ENCODE results near the gene SLC37A2.

The SLC37A2 gene

DNA sequence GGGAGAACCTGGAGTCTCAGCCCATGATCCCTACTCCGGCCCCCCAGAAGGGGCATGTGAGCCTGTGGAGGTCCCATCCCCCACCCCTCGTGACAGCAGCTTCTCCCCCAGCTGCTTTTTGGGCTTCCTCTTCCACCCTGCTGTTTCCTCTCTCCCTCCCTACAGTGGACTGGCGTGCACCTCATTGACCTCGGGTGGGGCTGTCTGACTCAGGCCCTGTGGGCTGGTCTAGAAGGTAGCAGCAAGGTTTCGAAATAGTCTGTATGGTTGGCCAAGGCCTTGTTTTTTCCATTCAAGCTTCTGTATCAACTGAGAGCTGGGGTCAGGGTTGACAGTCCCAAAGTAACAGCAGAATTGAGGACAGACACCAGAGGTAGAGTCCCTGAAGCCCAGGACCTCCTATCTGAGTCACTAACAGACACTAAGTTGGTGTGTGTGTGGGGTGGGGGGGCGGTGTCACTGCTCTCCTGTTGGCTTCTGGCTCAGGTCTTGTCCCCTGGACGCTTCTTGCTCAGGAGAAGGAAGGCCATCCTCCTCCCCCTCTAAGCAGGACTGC, 7.7 kb downstream of the SLC37A2 start:
- H3K4me1 ChIP-seq (ENCODE audit: control insufficient read depth, insufficient read depth, low read length) = no peaks in the 10 kb centered on the region
- peaks cover 0 to 4% of the 10 kb centered on the region in 2 donors for H3K27me3 ChIP-seq (ENCODE audit: control insufficient read depth in 1 of 2, insufficient read depth in 2 of 2, low read length in 2 of 2)
- H3K27ac ChIP-seq (ENCODE audit: low read length) = no peak overlapping the region
- H3K36me3 ChIP-seq (ENCODE audit: control insufficient read depth in 2 of 2, insufficient read depth in 2 of 2, low read length in 2 of 2) = no peaks in the 10 kb centered on the region
- H3K9me3 ChIP-seq (ENCODE audit: control insufficient read depth in 2 of 2, low read length in 2 of 2) = no peaks in the 10 kb centered on the region
- no peak overlapping the region for H3K9ac ChIP-seq (ENCODE audit: low read length in 2 of 2)
- no peak overlapping the region for H3K4me3 ChIP-seq (ENCODE audit: low read length in 2 of 2)

DNA sequence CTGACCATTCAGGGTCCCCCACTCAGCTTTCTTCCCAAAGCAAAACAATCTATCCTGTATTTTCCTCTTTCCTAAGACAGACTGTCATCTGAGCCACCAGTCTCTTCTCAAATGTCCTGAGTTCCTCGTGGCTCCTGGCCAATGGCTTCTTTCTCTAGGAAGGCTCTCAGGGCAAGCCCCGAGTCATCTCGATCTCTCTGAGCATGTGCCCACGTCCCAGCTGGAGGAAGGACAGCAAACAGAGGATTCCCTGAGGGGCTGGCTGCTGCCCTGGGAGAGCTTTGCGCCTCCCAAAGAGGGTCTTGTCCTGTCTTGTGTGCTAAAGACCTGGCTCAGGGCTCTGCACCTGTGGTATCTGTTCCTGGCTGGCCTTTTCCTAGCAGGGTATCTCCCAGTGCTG, 8.3 kb downstream of the SLC37A2 start:
- Histone ChIP-seq H3K9ac (ENCODE audit: low read length in 2 of 2) (no peak overlapping the region), H3K4me1 (ENCODE audit: control insufficient read depth, insufficient read depth, low read length) (no peaks in the 10 kb centered on the region), H3K4me3 (ENCODE audit: low read length in 2 of 2) (no peak overlapping the region), H3K27me3 (ENCODE audit: control insufficient read depth in 1 of 2, insufficient read depth in 2 of 2, low read length in 2 of 2) (peaks cover 0 to 4% of the 10 kb centered on the region in 2 donors), H3K9me3 (ENCODE audit: control insufficient read depth in 2 of 2, low read length in 2 of 2) (no peaks in the 10 kb centered on the region), H3K36me3 (ENCODE audit: control insufficient read depth in 2 of 2, insufficient read depth in 2 of 2, low read length in 2 of 2) (no peaks in the 10 kb centered on the region), H3K27ac (ENCODE audit: low read length) (no peak overlapping the region)

DNA sequence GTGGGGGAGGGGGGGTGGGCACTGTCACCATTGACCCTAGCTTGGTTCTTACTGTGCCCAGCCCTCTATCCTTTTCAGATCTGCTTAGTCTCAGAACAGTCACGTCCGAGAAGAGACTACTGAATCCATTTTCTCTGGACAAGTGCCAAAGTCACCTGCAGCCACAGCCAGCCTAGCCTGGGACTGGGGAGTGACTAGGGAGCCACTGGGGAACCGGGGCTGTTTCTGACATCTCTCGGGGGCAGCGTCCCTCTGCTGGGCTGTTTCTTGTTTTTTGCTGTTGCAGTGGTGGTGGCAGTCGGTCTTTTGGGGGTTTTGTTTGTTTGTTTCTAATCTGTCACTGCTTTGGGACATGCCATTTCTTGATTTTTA, 8.7 kb downstream of the SLC37A2 start:
- Histone ChIP-seq H3K4me3 (ENCODE audit: low read length in 2 of 2) (no peak overlapping the region), H3K27ac (ENCODE audit: low read length) (no peak overlapping the region), H3K27me3 (ENCODE audit: control insufficient read depth in 1 of 2, insufficient read depth in 2 of 2, low read length in 2 of 2) (peaks cover 0 to 4% of the 10 kb centered on the region in 2 donors), H3K4me1 (ENCODE audit: control insufficient read depth, insufficient read depth, low read length) (no peaks in the 10 kb centered on the region), H3K9me3 (ENCODE audit: control insufficient read depth in 2 of 2, low read length in 2 of 2) (no peaks in the 10 kb centered on the region), H3K36me3 (ENCODE audit: control insufficient read depth in 2 of 2, insufficient read depth in 2 of 2, low read length in 2 of 2) (no peaks in the 10 kb centered on the region), H3K9ac (ENCODE audit: low read length in 2 of 2) (no peak overlapping the region)

DNA sequence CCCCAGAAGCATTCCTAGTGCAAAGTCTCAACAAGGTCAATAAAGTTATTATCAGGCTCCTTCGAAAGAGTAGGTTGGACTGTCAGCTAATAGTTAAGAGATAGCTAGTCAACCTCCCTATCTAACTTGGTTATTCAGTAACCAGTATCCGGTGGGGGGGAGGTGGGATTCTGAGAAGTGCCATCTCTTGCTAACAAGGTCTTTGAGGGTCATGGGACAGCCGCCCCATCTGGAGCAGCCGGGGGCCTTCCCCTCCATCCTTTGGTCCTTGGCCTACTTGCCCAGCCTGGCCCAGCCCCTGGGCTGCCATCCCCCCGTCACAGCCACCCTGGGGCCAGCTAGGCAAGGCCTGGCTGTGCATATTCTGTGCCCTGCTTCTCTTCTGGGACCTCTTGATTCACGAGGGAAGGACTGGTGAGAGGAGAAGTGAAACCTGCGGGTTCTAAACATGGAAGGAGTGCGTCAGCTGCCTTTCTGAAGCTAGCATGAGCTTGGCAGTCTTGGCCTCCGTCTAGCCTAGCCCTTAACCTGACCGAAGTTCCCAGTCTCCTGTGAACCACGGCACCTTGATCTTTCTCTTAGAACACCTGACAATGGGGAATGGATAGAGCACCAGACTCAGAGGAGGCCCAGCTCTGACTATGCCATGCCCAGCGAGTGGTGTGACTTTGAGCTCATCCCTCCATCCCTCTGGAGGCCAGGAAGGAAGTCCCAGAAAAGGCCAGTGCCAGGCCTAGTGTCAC, 9.3 kb downstream of the SLC37A2 start:
- no peaks in the 10 kb centered on the region for H3K9me3 ChIP-seq (ENCODE audit: control insufficient read depth in 2 of 2, low read length in 2 of 2)
- no peaks in the 10 kb centered on the region for H3K36me3 ChIP-seq (ENCODE audit: control insufficient read depth in 2 of 2, insufficient read depth in 2 of 2, low read length in 2 of 2)
- H3K4me1 ChIP-seq (ENCODE audit: control insufficient read depth, insufficient read depth, low read length) = no peaks in the 10 kb centered on the region
- no peak overlapping the region for H3K4me3 ChIP-seq (ENCODE audit: low read length in 2 of 2)
- H3K27ac ChIP-seq (ENCODE audit: low read length) = no peak overlapping the region
- H3K27me3 ChIP-seq (ENCODE audit: control insufficient read depth in 1 of 2, insufficient read depth in 2 of 2, low read length in 2 of 2) = peaks cover 0 to 4% of the 10 kb centered on the region in 2 donors
- H3K9ac ChIP-seq (ENCODE audit: low read length in 2 of 2) = no peak overlapping the region

DNA sequence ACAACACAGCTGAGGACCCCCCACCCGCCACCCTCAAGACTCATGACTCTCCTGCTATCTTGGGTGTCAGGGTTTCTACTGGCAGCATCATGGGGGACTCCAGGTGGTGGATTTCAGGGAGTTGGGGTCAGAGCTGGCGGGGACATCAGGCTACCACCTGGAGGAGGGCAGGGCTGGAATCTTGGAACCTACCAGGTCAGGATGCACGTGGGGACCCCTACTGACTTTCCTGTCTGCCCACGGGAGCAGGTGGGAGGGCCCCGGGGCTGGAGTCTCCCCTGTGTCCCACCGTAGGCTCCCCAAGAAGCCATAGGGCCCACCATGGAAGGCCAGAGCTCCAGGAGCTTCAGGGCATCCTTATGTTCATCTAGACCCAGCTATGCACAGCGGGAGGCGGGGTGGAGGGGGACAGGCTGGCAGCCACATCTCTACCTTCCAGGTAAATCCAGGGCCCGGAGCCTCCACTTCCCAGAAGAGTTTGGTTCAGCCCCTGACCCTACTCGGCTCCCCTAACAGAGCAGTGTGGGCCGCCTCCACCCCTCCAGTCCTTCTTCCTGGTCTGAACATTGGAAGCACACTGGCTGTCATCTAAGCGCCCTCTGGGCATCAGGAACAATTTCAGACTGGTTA, 10.0 kb downstream of the SLC37A2 start:
- Histone ChIP-seq H3K4me1 (ENCODE audit: control insufficient read depth, insufficient read depth, low read length) (no peaks in the 10 kb centered on the region), H3K9ac (ENCODE audit: low read length in 2 of 2) (no peak overlapping the region), H3K27me3 (ENCODE audit: control insufficient read depth in 1 of 2, insufficient read depth in 2 of 2, low read length in 2 of 2) (peaks cover 0 to 7% of the 10 kb centered on the region in 2 donors), H3K9me3 (ENCODE audit: control insufficient read depth in 2 of 2, low read length in 2 of 2) (no peaks in the 10 kb centered on the region), H3K27ac (ENCODE audit: low read length) (no peak overlapping the region), H3K36me3 (ENCODE audit: control insufficient read depth in 2 of 2, insufficient read depth in 2 of 2, low read length in 2 of 2) (no peaks in the 10 kb centered on the region), H3K4me3 (ENCODE audit: low read length in 2 of 2) (no peak overlapping the region)

DNA sequence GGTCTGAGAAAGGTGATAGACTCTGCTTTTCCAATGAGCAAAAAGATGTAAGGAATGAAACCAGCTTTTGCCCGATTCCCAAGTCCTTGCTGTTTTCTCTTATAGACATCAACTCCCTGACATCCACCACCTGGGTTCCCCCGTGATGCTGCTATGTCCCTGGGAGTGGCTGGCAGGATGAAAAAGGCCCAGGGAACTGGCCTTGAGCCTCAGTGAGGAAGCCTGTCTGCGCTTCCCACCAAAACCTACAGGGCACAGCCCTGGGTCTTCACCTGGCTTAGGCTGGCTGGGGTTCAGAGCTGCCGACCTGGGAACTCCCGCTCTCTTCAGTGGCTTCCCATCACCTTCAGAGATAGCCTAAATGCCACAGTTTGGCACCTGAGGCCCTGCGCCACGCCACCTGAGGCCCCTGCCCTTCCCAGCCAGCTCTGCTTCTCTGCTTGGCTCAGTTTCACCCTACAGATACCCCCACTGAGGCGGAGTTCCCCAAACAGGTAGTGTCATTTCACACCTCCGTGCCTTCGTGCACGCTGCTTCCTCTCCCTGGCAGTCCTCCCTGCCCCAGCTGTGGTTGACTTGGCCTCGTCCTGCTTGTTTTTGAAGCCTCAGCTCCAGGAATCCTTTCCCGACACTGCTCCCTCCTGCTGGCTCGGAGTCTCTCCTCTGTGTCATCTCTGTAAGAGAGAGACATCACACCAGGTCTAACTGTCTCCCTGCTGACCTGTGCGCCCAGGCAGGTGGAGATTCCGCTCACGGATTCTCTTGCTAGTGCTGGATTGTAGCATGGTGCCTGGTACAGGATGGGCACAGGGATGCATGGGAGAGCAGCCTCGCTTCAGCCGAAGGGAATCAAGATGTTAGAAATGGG, 10.7 kb downstream of the SLC37A2 start:
- Histone ChIP-seq H3K27ac (ENCODE audit: low read length) (no peak overlapping the region), H3K36me3 (ENCODE audit: control insufficient read depth in 2 of 2, insufficient read depth in 2 of 2, low read length in 2 of 2) (no peaks in the 10 kb centered on the region), H3K27me3 (ENCODE audit: control insufficient read depth in 1 of 2, insufficient read depth in 2 of 2, low read length in 2 of 2) (peaks cover 0 to 7% of the 10 kb centered on the region in 2 donors), H3K9me3 (ENCODE audit: control insufficient read depth in 2 of 2, low read length in 2 of 2) (no peaks in the 10 kb centered on the region), H3K9ac (ENCODE audit: low read length in 2 of 2) (no peak overlapping the region), H3K4me1 (ENCODE audit: control insufficient read depth, insufficient read depth, low read length) (no peaks in the 10 kb centered on the region), H3K4me3 (ENCODE audit: low read length in 2 of 2) (no peak overlapping the region)

DNA sequence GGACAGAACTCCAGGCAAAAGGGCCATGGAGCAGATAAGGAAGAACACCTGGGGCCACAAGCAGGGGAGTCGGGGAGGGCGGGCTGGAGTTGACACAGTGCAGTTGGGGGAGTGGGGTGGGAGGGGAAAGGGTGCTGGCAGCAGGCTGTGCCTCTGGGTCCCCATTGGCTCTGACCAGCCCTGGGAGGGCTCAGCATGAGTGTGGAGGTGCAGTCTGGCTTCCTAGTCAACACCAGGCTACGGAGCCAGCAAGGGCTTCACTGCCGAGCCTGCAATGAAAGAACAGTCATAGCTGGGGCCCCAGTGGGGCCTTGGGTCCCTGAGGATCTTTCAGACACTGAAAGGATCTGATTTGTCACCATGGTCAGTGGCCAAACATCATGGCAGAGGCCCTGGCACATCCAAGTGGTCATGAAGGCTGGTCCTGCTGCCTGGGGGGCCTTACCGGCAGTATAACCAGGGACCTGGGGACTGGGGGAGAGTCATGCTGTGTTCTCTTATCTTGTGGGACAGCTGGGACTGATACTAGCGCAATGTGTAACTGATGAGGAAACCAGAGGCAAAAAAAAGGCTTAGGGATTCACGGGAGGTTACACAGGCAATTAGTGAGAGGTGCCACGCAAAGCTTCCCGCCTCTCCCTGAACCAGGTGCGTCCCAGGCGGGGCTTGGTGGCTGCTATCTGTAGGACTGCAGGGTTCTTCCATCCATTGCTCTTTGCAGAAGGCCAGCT, 11.6 kb downstream of the SLC37A2 start:
- Histone ChIP-seq H3K4me3 (ENCODE audit: low read length in 2 of 2) (no peak overlapping the region), H3K9ac (ENCODE audit: low read length in 2 of 2) (no peak overlapping the region), H3K4me1 (ENCODE audit: control insufficient read depth, insufficient read depth, low read length) (no peaks in the 10 kb centered on the region), H3K9me3 (ENCODE audit: control insufficient read depth in 2 of 2, low read length in 2 of 2) (no peaks in the 10 kb centered on the region), H3K27me3 (ENCODE audit: control insufficient read depth in 1 of 2, insufficient read depth in 2 of 2, low read length in 2 of 2) (peaks cover 0 to 10% of the 10 kb centered on the region in 2 donors), H3K36me3 (ENCODE audit: control insufficient read depth in 2 of 2, insufficient read depth in 2 of 2, low read length in 2 of 2) (no peaks in the 10 kb centered on the region), H3K27ac (ENCODE audit: low read length) (no peak overlapping the region)

DNA sequence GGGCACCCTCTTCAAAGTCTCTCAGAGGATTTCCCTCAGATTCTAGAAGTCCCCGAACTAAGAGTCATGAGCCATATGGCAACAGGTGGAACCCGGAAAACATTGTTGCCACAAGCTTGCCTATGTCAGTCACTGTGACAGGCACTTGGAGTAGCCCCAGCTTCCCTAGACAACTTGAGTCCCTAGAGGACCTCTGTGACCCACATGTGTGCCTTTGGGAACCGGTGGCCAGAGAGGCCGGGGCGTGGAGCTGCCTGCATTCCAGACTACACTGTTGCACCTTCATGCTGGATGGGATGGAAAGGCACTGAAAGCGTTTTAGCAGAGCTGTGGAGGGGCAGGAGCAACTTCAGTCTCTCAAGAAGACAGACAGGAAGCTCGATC, 12.1 kb downstream of the SLC37A2 start:
- Histone ChIP-seq H3K27ac (ENCODE audit: low read length) (no peak overlapping the region), H3K4me1 (ENCODE audit: control insufficient read depth, insufficient read depth, low read length) (no peaks in the 10 kb centered on the region), H3K4me3 (ENCODE audit: low read length in 2 of 2) (no peak overlapping the region), H3K9me3 (ENCODE audit: control insufficient read depth in 2 of 2, low read length in 2 of 2) (no peaks in the 10 kb centered on the region), H3K27me3 (ENCODE audit: control insufficient read depth in 1 of 2, insufficient read depth in 2 of 2, low read length in 2 of 2) (peaks cover 0 to 8% of the 10 kb centered on the region in 2 donors), H3K36me3 (ENCODE audit: control insufficient read depth in 2 of 2, insufficient read depth in 2 of 2, low read length in 2 of 2) (no peaks in the 10 kb centered on the region), H3K9ac (ENCODE audit: low read length in 2 of 2) (no peak overlapping the region)

DNA sequence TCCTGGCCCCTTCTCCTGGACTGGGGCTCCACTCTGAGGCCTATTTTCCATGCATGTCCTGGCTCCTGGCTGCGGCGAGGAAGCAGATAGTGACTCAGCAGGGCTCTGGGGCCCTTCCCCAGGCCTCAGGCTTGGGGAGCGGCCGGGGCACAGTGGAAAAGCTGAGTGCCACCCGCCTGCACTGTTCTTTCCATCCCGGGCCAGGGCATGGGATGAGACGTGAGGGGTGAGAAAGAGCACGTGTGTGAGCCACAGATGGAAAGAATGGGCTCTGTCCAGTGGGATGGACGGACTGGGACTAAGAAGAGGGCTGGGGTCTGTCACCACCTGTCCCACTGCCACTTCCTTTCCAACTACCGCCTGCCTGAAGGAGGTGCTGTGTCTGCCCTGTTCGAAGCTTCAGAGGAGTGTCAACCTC, 12.8 kb downstream of the SLC37A2 start:
- H3K36me3 ChIP-seq (ENCODE audit: control insufficient read depth in 2 of 2, insufficient read depth in 2 of 2, low read length in 2 of 2) = no peaks in the 10 kb centered on the region
- no peaks in the 10 kb centered on the region for H3K9me3 ChIP-seq (ENCODE audit: control insufficient read depth in 2 of 2, low read length in 2 of 2)
- H3K4me1 ChIP-seq (ENCODE audit: control insufficient read depth, insufficient read depth, low read length) = no peaks in the 10 kb centered on the region
- peaks cover 0 to 8% of the 10 kb centered on the region in 2 donors for H3K27me3 ChIP-seq (ENCODE audit: control insufficient read depth in 1 of 2, insufficient read depth in 2 of 2, low read length in 2 of 2)
- H3K27ac ChIP-seq (ENCODE audit: low read length) = no peak overlapping the region
- H3K4me3 ChIP-seq (ENCODE audit: low read length in 2 of 2) = no peak overlapping the region
- no peak overlapping the region for H3K9ac ChIP-seq (ENCODE audit: low read length in 2 of 2)

DNA sequence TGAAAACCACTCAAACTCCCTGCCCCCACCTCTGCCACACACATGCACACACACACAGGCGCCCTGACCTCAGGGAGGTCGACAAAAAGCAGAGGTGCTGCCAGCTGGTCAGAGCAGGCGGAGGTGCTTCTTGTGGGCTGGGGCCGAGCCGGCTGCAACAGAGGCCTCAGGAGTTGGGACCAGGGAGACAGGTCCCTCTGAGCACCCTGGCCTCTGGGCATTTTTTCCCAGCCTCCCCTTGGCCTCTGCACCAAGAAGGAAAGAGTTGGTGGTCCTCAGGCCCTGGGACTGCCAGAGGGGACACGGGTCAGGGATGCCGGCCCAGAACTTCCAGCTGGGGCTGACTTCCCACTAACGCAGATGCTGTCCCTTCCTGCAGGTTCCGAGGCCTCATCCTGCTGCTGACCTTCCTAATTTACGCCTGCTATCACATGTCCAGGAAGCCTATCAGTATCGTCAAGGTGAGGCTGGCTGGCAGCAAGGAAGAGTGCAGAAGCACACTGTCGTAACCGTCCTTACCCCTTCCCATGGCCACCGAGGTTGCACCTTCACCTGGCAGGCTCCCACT, 13.4 kb downstream of the SLC37A2 start:
- Histone ChIP-seq H3K27ac (ENCODE audit: low read length) (no peak overlapping the region), H3K9me3 (ENCODE audit: control insufficient read depth in 2 of 2, low read length in 2 of 2) (no peaks in the 10 kb centered on the region), H3K27me3 (ENCODE audit: control insufficient read depth in 1 of 2, insufficient read depth in 2 of 2, low read length in 2 of 2) (peaks cover 0 to 8% of the 10 kb centered on the region in 2 donors), H3K36me3 (ENCODE audit: control insufficient read depth in 2 of 2, insufficient read depth in 2 of 2, low read length in 2 of 2) (no peaks in the 10 kb centered on the region), H3K9ac (ENCODE audit: low read length in 2 of 2) (no peak overlapping the region), H3K4me3 (ENCODE audit: low read length in 2 of 2) (no peak overlapping the region), H3K4me1 (ENCODE audit: control insufficient read depth, insufficient read depth, low read length) (no peaks in the 10 kb centered on the region)
